GM10266 (cell line): Measurements from ENCODE around the gene FN3K.

Source experiments
- DNase-seq: peaks from one replicate; pipeline ENCODE4 v3.0.0; 2012; ENCODE audit errors: extremely low spot score
- TF ChIP-seq, protein P1 (sequence below): IDR thresholded peaks from 2 replicates; pipeline ENCODE4 v1.5.1; 2012; ENCODE audit warnings: mild to moderate bottlenecking, low read depth; ENCODE audit not compliant: control insufficient read depth, insufficient read depth; ENCODE audit errors: missing control alignments

FN3K gene

DNA sequence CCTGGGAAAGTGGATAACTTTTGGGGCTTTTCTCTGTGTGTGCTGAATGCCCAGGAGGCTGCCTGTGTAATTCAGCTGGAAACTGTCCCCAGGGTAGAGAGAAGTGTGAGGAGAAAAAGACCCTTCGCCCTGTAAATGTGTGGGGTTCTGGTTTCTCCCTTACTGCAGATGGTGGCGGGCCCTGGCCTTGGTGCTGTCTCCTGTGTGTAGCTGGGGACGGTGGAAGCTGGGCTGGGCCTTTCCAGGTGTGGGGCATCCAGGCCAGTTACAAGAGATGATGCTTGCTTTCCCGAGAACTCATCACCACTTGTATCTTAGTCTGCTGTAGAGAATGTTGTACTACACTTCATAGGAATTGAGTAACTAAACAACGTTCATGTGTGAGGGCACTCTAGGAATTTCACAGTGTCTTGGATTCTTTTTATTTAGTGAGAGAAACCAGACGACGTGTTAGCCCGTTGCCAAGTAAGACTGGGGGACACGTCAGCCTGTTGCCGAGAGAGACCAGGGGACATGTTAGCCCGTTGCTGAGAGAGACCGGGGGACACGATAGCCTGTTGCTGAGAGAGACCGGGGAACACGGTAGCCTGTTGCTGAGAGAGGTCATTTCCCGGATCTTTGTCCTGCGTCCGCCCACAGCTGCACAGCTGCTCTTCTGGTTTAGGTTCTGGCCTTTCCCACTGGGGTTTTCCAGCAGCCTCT lies 59.5 kb downstream of the FN3K start:
- DNase-seq = no peak
- TF ChIP-seq, protein P1, sequence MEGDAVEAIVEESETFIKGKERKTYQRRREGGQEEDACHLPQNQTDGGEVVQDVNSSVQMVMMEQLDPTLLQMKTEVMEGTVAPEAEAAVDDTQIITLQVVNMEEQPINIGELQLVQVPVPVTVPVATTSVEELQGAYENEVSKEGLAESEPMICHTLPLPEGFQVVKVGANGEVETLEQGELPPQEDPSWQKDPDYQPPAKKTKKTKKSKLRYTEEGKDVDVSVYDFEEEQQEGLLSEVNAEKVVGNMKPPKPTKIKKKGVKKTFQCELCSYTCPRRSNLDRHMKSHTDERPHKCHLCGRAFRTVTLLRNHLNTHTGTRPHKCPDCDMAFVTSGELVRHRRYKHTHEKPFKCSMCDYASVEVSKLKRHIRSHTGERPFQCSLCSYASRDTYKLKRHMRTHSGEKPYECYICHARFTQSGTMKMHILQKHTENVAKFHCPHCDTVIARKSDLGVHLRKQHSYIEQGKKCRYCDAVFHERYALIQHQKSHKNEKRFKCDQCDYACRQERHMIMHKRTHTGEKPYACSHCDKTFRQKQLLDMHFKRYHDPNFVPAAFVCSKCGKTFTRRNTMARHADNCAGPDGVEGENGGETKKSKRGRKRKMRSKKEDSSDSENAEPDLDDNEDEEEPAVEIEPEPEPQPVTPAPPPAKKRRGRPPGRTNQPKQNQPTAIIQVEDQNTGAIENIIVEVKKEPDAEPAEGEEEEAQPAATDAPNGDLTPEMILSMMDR = no peak

DNA sequence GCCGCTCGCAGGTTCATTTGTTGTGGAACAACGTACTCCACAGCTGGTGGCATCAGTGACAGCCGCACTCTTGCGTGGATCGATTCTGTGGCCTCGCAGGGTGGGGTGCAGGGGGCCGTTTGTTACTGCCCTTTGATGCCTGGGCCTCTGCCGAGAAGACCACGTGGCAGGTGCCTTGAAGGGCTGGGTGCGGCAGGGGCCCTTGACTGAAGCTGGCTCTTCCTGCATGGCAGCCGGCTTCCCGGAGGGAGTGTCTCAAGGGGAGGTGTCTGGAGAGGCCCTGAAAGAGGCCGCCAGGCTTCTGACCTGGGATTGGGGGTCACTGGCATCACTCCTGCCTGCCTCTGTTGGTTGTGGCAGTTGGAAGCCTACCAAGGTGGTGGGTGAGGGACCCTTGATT lies 60.2 kb downstream of the FN3K start:
- TF ChIP-seq, protein P1 = no peak
- no peak for DNase-seq

DNA sequence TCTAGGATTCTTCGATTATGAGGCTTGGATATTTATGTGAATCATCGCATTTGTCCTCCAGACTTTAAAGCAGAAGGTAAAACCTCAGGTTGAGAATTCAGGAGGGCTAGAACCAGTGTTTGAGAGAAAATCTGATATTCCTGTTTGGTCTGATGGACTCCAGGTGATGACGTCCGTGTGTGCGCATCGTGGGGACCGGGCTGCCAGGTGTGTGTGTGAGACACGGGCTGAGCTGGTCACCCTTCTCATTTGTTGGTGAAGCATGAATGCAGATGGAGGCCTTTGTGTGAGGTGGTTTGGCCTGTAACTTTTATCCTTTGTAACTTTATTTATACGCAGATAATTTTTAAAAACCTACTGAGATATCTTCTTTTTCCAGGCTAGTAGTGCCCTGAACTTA lies 61.6 kb downstream of the FN3K start:
- no peak for DNase-seq
- TF ChIP-seq, protein P1 = no peak

DNA sequence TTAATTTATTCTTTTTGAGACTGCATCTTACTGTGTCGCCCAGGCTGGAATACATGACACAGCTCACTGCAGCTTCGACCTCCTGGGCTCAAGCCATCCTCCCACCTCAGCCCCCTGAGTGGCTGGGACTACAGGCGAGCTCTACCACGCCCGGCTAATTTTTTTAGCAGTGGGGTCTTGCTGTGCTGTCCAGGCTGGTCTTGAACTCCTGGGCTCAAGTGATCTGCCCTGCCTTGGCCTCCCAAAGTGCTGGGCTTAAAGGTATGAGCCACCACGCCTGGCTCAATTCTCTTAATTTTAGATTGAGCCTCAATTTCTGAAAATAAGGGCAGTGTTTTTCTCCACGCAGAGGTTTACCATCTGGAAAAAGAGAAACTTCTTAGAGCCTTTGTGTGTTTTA lies 63.3 kb downstream of the FN3K start:
- TF ChIP-seq, protein P1 = no peak
- no peak for DNase-seq

DNA sequence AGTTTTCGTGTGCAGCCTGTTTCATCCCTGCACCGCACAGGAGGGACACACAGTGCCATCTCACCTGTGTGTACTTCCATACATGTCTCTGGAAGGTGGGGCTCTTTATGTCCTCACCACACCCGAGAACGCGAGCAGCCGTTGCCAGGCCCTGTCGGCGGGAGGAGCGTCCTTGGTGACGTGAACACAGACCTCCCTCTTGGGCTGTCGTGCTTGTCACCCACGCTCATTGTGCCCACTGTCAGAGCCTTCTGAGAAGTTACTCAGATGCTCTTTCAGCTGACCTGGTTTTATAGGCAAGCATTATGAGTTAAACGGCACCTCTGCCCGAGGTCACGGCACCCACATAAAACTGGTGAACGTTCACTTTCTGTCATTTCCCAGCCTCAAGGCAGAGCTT lies 64.2 kb downstream of the FN3K start:
- no peak for DNase-seq
- TF ChIP-seq, protein P1 = no peak
